ENCODE measurements around the gene FRY. TPM values are rescaled to one million over a fixed set of nuclear protein-coding genes. Genes with fewer than 3 reads are reported as not detected.

FRY gene
- total RNA-seq, 2 donors from 2014 or later, result 16.4 to 33.3 TPM

GRCh38 chr13:32225481-32225931 is 193.9 kb downstream of the FRY start:
- no peak overlapping the region for H3K4me3 ChIP-seq
- no peak for DNase-seq (ENCODE audit: low spot score)
- no peaks in the 10 kb centered on the region for H3K36me3 ChIP-seq
- no peaks in the 10 kb centered on the region for H3K27me3 ChIP-seq (replicated peaks; ENCODE audit: insufficient read depth)
- 20% methylated on average over 5 of the region's 5 CpGs for WGBS
- TF ChIP-seq POLR2AphosphoS5 (IDR thresholded peaks at IDR 0.05), result no peak
- TF ChIP-seq, protein P1, sequence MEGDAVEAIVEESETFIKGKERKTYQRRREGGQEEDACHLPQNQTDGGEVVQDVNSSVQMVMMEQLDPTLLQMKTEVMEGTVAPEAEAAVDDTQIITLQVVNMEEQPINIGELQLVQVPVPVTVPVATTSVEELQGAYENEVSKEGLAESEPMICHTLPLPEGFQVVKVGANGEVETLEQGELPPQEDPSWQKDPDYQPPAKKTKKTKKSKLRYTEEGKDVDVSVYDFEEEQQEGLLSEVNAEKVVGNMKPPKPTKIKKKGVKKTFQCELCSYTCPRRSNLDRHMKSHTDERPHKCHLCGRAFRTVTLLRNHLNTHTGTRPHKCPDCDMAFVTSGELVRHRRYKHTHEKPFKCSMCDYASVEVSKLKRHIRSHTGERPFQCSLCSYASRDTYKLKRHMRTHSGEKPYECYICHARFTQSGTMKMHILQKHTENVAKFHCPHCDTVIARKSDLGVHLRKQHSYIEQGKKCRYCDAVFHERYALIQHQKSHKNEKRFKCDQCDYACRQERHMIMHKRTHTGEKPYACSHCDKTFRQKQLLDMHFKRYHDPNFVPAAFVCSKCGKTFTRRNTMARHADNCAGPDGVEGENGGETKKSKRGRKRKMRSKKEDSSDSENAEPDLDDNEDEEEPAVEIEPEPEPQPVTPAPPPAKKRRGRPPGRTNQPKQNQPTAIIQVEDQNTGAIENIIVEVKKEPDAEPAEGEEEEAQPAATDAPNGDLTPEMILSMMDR (IDR thresholded peaks at IDR 0.05), result no peak
- no peak for TF ChIP-seq POLR2A (IDR thresholded peaks at IDR 0.05)
- H3K9me3 ChIP-seq, result no peaks in the 10 kb centered on the region
- H3K4me1 ChIP-seq (replicated peaks), result no peaks in the 10 kb centered on the region
- H3K27ac ChIP-seq, result no peak overlapping the region
- intact Hi-C loops (cut with DNase I), result no loop called here

DNA sequence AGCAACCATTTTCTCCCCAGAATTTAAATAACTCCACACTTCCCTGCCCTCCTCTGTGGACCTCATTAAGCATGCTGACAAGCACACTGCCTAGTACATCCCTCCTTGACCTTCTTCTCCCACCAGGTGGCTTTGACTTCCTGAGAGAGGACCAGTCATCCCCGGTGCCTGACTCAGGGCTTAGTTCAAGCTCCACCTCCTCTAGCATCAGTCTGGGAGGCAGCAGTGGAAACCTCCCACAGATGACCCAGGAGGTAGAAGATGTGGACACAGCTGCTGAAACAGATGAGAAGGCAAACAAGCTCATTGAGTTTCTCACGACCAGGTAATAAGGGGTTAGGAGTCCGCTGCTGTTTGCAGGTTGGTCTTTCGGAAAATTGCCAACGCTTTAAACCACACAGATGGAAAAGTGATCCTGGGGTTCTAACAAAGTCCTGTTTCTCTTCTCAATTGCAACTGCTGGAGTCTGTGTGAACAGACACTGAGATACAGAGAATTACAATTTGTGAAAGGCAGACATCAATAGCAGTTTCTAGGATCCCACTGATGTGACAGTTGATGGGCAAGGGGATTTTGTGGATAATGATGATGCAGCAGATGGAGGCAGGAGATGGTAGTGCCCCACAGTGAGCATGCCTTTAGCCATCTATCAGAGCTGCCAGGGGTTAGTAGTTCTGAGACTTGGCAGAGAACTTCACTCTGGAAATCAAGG is 196.9 kb downstream of the FRY start:
- H3K27ac ChIP-seq, result no peak overlapping the region
- no peaks in the 10 kb centered on the region for H3K27me3 ChIP-seq (replicated peaks; ENCODE audit: insufficient read depth)
- TF ChIP-seq, protein P1 (IDR thresholded peaks at IDR 0.05), result no peak
- TF ChIP-seq POLR2A (IDR thresholded peaks at IDR 0.05), result no peak
- no peak for DNase-seq (ENCODE audit: low spot score)
- intact Hi-C loops (cut with DNase I), result no loop called here
- 77% methylated on average over 5 of the region's 5 CpGs for WGBS
- H3K4me1 ChIP-seq (replicated peaks), result no peaks in the 10 kb centered on the region
- H3K4me3 ChIP-seq, result no peak overlapping the region
- H3K36me3 ChIP-seq, result no peaks in the 10 kb centered on the region
- no peaks in the 10 kb centered on the region for H3K9me3 ChIP-seq

GRCh38 chr13:32229443-32229842 is 197.9 kb downstream of the FRY start:
- Histone ChIP-seq H3K4me1 (replicated peaks) (no peaks in the 10 kb centered on the region), H3K27me3 (replicated peaks; ENCODE audit: insufficient read depth) (no peaks in the 10 kb centered on the region)

DNA sequence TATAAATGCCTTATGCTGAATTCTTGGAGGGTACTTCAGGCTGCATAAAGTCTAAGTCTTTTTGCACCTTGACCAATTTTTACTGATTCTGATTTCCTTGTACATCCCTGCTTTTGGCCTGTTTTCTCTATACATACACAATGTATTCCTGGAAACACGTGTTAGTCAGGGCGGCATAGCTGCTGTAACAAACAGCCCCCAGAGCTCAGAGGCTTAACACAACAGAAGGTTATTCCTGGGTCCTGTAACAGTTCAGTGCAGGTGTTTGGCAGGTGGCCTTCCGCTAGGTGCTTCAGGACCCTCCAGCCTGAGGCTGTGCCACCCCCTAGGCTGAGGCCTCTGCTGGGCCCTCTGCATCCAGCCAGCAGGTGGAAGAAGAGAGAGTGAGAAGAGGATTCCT is 200.7 kb downstream of the FRY start:
- no peak for TF ChIP-seq POLR2A (IDR thresholded peaks at IDR 0.05)
- TF ChIP-seq POLR2AphosphoS5 (IDR thresholded peaks at IDR 0.05), result no peak
- TF ChIP-seq, protein P1 (IDR thresholded peaks at IDR 0.05), result no peak
- H3K27me3 ChIP-seq (replicated peaks; ENCODE audit: insufficient read depth), result no peaks in the 10 kb centered on the region
- no peaks in the 10 kb centered on the region for H3K4me1 ChIP-seq (replicated peaks)
- no peaks in the 10 kb centered on the region for H3K36me3 ChIP-seq
- H3K4me3 ChIP-seq, result no peak overlapping the region
- no peak overlapping the region for H3K27ac ChIP-seq
- intact Hi-C loops (cut with DNase I), result no loop called here
- DNase-seq (ENCODE audit: low spot score), result no peak
- 98% methylated on average over 3 of the region's 3 CpGs for WGBS
- H3K9me3 ChIP-seq, result no peaks in the 10 kb centered on the region

More at GRCh38 chr13:32229443-32229842, 197.9 kb downstream of the FRY start:
- Histone ChIP-seq H3K4me3 (no peak overlapping the region), H3K36me3 (no peaks in the 10 kb centered on the region), H3K27ac (no peak overlapping the region), H3K9me3 (no peaks in the 10 kb centered on the region)
- no peak for DNase-seq (ENCODE audit: low spot score)
- no peak for TF ChIP-seq POLR2AphosphoS5 (IDR thresholded peaks at IDR 0.05)
- TF ChIP-seq, protein P1 (IDR thresholded peaks at IDR 0.05), result no peak
- no peak for TF ChIP-seq POLR2A (IDR thresholded peaks at IDR 0.05)
- WGBS, result 24% methylated on average over 3 of the region's 3 CpGs
- intact Hi-C loops (cut with DNase I), result no loop called here

DNA sequence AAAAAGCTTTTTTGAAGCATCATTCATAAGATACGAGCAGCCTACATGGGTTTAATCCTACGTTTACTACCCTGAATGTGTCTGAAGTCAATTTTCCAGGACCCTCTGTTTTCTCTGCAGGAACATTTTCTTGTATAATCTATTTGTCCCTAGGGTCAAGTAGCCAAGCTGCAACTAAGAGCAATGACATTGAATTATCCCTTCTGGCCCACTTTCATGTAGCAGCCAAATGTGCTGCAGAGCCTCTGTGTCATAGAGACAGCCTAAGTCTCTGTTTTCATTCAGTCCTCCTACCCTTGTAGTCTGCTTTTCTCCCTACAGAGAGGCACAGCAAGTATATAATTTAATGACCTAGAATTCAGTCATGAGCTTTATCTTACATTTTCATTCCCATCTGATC is 201.5 kb downstream of the FRY start:
- no peak for DNase-seq (ENCODE audit: low spot score)
- Histone ChIP-seq H3K9me3 (no peaks in the 10 kb centered on the region), H3K4me3 (no peak overlapping the region), H3K36me3 (no peaks in the 10 kb centered on the region), H3K4me1 (replicated peaks) (no peaks in the 10 kb centered on the region), H3K27ac (no peak overlapping the region), H3K27me3 (replicated peaks; ENCODE audit: insufficient read depth) (no peaks in the 10 kb centered on the region)
- intact Hi-C loops (cut with DNase I), result no loop called here
- no peak for TF ChIP-seq POLR2A (IDR thresholded peaks at IDR 0.05)
- 81% methylated on average over 2 of the region's 2 CpGs for WGBS
